Stimulated activated CD4-positive, alpha-beta T cell treated with anti-CD3 and anti-CD28 coated beads, Interleukin-2, amount 100 ng/mL, for 4 hours (primary cell): Measurements from ENCODE around the gene SAPCD1.

Source experiments
- DNase-seq: peaks from one replicate; pipeline ENCODE4 v3.0.0-alpha.2; 2020; ENCODE audit warnings: low read depth

Gene SAPCD1

DNA sequence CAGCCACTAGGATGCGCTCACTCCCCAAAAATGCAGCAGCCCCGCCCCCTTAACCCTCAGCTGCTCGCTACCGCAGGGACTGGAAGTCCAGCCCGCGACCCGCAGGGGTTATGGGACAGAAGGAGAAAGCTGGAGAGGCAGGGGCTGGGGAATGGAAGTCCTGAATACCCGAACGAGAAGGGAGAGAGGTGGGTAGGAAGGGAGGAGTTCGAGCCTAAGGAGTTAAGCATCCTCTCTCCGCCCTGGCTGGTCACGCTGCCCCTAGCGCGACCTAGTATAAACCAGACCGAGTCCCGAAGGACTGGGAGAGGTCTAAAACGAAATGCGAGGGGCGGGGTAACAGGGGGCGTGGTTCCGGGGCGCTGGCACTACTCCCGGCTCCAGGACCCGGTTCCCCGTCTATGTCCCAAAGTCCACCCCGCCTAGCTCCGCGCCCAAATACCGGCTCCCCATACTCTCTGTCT lies 32.9 kb upstream of the SAPCD1 start:
- peak; percentile 73 for DNase-seq

DNA sequence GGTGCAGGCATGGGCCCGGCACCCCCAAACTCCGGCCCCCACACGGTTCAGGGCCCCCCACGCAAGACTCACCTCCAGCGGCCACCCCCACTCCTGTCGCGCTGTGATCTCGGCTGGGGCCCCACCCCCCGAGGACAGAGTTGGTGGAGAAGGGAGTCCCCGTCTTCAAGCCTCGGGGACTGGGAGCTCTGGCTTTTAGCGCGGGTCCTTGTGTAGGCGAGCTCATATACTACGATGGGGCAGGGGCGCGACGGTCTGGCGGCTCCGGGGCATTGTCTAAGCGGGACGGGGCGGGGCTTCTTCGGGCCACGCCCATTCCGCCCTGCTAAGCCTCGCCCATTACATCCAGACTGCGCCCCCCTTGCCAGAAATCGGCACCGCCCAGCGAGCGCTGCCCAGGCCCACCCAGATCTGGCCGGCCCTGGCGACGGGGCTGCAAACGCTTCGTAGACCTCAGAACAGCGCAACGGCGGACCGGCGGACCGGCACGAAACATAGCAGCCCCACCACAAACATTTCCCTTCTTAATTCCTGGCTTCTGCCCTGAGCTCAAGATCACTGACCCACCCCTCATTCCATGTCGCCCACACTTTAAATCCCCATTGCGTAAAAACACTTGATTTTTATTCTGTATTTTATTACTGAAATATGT lies 32.4 kb upstream of the SAPCD1 start:
- DNase-seq, result peak; percentile 50

DNA sequence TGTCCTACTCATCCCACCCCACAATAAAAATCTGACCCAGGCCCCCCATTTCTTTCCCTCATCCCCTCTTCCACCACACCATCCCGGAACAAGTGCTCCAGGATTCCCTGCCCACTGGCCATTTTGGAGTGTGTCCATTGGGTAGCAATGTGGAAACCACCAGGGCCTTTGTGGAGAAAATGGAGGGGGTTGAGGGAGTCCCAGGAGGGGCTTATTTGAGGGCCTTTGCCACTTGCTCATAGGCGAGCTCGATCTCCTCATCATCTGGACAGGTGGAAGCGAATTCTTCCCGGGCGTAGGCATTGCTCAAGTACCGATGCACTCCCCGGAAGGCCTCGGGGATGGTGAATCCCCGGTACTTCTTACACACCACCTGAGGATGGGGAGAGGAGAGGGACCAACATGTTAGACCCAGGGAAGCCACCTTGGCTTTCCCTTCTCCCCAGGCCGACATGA lies 31.8 kb upstream of the SAPCD1 start:
- no peak for DNase-seq

DNA sequence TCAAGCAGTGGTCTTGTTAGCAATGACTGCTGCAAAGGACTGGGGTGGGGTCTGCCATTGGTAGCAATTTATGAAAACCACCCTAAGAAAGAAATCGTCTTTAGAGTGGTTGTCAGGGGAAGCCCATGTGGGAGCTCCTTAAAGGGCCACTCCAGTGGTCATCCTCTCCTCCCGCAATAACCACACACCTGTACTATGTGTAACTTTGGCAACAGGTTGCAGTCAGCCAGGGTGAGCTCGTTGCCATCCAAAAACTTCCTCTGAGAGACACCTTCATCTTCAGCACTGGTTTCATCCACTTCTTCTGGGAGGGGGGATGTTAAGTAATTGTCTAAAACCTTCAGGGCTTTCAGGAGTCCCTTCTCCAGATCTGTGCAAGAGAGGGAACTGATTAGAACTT lies 30.4 kb upstream of the SAPCD1 start:
- DNase-seq, result no peak

DNA sequence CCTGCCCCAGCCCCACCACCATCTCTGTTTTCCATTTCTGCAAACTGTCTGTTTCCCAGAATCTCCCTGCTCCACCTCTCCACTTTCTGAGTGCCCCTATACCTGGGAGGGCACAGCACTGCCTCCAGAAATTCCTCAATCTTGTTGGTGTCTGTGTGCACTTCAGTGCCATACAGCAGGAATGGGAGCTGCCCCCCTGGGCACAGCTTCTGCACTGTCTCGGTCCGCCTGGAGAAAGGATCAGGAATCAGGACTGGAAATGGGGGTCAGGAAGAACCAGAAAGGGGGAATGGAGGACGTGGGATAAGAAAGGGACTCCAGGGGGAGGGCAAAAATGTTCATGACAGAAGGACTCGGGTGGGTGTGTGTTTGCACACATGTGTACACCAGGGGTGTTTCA lies 28.7 kb upstream of the SAPCD1 start:
- DNase-seq, result no peak

DNA sequence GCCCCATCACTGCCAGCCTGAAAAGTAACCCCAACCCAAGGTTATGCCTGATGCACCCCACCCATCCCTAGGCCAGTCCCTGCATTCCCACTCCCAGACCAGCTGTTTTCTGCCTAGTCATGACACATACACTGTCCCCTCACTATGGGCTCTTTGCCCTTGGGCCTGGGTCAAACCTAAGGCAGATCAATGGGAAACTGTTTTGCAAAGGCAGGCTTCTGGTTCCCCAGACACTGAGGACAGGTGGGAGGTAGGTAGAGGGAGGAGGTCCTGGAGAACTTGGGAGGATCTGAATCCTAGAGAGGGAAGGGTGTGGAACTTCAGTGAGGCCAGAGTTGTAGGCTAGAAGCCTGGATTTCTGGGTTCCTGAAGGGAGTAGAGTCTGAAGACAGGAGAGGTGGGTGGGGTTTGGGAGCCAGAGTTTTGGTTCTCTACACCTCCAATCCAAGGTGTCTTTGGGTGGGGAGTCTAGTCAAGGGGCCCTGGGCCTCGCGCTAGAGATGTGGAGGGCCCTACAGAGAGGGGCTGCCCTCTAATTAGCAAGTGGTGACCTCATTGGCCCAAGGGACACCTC lies 28.1 kb upstream of the SAPCD1 start:
- no peak for DNase-seq

DNA sequence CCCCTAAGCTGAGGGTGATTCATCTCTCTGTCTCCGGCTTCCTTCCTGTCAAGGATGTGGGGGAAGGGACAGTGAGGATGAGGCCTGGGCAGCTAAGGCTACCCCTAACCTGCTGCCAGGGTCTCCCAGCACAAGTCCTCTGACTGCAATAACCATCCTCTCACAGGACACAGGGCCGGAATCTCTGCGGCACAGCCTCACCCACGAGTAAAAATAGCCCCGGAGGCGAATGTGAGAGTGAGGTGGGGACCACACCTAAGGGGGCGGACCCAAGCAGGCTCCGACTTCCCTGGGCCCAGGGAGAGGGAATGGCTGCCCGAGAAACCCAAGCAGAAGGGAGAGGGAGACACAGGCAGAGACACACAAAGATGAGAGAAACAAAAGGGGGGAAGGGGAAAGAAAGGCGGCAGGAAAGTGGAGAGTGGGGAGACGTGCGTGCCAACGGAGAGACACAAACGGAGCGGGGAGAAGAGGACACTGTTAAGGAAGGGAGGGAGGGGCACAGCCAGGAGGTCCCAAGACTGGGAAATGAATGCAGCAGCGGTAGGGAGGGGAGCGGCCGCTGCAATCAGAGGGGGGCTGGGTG lies 27.5 kb upstream of the SAPCD1 start:
- peak; percentile 31 for DNase-seq

DNA sequence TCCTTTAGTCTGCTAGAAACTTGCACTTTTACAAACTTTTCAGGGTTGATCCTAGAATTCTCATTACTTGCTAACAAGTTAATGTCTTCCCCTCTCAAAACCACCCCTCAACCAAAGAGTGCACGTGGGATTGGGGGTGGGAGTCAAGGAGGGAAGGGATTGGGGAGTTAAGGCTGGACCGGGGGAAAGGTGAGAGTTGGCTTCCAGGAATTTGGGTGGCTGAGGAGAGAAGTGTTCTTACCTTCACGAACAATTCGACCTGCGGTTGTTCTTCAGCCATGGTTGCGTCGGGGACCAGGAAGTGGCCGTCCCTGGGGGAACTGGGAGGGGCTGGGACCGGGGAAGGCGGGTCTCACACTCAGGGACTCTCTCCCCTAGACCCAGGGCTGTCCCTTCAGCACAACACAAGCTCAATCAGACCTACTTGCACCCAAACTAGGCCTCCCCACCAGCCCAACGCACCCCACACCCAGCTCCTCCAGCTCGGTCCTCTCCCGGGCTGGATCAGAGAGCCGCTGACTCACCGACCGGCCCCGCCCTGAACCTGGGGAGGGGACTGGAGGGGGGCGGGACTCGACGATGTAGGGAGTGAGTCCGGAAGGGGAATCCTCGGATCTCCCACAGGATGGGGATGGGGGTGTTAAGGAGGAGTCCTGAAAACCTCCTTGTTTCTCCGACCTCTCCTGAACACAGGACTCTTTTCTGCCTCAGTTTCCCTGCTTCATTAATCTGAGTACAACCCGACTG lies 26.3 kb upstream of the SAPCD1 start, which contains the start of gene CLIC1:
Gene CLIC1, minus strand, starts transcription at position 510 of the 747 bp plus-strand sequence. Its CDS starts 230 bp downstream, at position 280.
- DNase-seq, result peak; percentile 76

DNA sequence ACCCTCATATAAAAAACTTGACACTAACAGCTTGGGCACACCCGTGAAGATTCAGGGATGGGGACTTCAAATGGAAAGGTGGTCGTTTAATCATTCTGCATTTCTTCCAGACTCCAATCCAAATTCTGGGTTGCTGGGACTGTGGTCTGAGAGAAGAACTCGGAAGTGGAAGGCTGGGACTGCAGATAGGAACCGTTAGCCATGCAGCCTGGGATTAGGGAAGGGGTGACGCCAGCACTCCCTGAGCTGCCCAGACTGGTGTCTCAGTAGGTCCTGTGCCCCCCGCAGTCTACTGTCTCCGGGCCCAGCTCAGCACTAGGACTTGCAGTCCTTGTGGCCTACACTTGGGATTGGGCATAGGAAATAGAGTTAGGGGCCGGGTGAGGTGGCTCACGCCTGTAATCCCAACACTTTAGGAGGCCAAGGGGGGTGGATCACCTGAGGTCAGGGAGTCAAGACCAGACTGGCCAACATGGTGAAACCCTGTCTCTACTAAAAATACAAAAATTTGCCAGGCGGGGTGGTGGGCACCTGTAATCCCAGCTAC lies 25.6 kb upstream of the SAPCD1 start:
- no peak for DNase-seq

DNA sequence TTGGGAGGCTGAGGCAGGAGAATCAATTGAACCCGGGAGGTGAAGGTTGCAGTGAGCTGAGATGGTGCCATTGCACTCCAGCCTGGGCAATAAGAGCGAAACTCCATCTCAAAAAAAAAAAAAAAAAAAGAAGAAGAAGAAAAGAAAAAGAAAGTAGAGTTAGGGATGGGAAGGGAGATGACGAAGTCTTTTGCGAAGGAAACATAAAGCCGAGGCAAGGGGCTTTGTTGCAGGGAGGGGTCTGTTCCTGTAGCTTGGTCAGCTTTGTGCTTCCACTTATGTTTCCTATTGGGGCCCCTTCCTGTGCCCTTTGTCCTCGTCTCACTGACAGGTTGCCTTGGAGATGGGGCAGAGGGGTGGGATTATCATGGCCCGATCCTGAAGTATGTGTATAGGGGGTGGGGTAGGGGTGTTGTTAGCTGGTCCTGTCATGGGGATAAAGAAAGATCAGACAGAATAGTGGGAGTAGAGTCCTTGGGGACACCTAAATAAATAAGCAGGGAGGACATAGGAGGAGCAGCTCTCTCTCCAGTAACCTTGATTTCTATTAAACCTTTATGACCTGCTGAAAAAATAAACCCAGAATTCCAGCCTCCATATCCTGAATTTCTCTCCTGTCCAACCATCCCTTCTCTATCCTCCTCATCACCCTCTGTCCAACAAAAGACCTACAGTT lies 25.0 kb upstream of the SAPCD1 start:
- DNase-seq, result no peak

DNA sequence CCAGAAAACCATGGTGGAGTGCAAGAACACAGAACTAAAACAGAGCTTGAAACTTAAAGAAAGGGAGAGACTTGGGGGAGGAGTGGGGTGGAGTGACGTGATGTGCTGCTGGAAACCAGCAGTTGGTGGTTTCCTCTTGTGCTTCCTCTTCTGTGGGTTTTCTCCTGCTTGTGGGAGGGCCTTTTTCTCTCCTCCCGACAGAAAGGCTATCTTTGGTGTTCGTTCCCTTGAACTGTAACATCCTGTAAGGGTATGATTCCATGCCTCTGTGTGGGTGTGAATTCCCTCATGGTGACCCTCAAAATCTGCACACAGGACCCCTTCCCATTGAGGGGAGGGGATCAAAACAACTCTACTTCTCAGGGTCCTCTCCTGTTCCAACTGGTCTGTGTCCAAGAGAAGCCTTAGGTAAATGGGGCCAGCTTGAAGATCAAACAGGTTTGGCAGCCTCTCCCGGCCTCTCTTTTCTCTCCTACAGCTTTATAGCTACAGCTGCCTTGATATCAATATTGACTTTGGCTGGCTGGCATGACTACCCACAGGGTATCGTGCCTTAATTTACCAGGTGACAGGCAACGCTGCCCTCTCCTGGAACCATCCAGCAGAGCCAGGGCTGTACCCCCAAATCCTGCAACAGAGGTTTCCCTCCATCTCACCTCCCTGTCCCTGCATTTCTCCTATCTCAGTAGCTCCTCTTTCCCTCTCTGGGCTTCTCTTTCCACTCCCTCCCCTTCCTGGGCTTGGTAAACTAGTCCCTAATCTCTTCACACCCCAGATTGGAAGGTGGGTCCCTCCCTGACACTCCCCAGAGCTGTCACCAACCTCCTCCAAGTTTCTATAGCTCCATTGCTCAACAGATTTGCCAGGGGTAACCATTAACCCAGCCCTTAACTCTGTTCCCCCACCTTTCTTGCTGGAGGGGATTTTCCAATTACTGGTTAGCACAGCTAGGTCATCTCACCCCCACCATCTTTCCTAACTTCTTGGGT lies 24.2 kb upstream of the SAPCD1 start:
- DNase-seq, result peak; percentile 59

DNA sequence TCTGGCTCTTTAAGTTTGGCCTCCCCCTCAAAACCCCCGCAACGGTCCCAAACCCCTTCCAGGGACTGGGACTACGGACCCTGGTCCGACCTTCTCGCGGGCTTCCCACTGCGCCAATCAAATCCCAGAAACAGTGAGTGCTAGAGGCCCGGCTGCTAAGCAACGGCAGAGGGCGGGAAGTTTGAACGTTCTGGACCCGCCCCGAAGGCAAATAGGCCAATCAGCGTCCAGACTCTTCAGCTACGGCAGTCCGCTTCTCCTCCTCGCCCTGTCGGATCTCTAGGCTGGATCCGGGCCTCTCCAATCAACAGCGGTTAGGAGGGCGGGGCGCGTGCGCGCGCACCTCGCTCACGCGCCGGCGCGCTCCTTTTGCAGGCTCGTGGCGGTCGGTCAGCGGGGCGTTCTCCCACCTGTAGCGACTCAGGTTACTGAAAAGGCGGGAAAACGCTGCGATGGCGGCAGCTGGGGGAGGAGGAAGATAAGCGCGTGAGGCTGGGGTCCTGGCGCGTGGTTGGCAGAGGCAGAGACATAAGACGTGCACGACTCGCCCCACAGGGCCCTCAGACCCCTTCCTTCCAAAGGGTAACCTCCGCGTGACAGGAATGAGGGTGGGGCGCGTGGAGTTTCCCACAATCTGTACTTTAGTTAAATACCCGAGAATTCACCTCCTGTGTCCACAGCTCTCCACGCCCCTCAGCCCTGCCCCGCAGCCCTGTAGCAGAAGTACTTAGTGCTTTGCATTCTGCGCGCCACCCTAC lies 22.6 kb upstream of the SAPCD1 start, which contains the start of gene MSH5:
Gene MSH5, plus strand, starts transcription at position 367 of the 758 bp plus-strand sequence. CDS start 462 bp downstream, outside the sequence.
- DNase-seq, result peak; percentile 93

DNA sequence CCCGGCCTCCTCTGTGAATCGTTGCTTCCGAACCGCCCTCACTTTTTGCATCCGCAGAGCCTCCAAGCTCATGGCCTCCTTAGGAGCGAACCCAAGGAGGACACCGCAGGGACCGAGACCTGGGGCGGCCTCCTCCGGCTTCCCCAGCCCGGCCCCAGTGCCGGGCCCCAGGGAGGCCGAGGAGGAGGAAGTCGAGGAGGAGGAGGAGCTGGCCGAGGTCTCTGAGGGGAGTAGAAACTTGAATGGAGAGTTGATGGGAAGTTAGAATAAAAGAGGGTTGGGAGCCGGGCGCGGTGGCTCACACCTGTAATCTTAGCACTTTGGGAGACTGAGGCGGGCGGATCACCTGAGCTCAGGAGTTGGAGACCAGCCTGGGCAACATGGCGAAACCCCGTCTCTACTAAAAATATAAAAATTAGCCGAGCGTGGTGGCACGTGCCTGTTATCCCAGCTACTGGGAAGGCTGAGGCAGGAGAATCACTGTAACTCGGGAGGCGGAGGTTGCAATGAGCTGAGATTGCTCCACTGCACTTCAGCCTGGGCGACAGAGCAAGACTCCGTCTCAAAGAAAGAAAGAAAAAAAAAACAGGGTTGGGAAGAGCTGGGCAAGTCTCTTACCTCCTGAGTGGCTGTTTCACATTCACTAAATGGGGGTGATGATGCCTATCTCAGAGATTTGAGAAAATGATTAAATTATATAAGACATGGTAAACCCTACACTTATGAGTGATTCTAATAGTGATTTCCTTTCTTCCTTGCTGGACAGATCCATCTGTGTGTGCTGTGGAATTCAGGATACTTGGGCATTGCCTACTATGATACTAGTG lies 21.8 kb upstream of the SAPCD1 start:
- no peak for DNase-seq

DNA sequence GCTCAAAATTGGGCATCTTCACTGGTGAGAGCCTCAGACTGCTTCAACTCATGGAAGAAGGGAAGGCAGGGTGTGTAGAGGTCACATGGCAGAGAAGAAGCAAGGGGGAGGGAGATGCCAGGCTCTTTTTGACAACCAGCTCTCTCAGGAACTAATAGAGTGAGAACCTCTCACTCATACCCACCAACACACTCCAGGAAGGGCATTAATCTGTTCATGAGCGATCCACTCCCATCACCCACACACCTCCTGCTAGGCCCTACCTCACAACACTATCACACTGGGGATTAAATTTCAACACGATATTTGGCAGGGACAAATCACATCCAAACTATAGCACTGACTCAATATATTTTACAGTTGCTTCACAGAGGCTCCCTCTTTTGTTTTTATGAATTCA lies 20.6 kb upstream of the SAPCD1 start:
- no peak for DNase-seq

DNA sequence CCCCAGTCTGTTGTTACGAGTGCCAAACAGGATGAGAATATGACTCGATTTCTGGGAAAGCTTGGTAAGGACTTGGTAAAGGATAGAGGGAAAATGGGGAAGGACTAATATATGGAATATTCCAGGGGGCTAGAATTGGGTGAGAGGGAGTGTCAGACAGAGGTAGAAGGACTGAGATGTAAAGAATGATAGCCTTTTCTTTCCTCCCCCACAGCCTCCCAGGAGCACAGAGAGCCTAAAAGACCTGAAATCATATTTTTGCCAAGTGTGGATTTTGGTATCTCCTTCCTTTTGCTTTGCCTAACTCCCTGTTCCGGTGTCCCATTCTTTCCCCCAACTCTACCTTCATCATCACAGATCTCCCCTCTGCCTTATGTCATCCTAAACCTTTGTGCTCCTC lies 19.6 kb upstream of the SAPCD1 start:
- DNase-seq, result no peak

DNA sequence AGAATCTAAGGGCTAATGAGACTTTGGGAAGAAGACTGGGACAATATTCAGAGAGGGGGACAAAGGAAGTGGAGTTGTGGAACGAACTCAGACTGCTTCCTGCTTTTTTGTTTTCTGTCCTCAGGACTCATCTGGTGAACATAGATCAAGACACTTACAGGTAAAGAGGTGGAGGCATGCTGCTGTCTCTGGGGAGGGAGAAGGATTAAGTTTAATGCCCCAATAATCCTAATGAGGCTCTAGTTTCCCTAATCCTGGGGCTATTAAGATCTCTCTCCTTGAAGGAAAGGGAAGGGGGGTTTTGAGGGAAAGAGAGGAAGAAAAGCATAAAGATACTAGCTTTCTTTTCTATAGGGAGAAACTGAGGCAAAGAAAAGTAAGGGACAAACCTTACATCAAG lies 18.0 kb upstream of the SAPCD1 start:
- DNase-seq, result no peak

DNA sequence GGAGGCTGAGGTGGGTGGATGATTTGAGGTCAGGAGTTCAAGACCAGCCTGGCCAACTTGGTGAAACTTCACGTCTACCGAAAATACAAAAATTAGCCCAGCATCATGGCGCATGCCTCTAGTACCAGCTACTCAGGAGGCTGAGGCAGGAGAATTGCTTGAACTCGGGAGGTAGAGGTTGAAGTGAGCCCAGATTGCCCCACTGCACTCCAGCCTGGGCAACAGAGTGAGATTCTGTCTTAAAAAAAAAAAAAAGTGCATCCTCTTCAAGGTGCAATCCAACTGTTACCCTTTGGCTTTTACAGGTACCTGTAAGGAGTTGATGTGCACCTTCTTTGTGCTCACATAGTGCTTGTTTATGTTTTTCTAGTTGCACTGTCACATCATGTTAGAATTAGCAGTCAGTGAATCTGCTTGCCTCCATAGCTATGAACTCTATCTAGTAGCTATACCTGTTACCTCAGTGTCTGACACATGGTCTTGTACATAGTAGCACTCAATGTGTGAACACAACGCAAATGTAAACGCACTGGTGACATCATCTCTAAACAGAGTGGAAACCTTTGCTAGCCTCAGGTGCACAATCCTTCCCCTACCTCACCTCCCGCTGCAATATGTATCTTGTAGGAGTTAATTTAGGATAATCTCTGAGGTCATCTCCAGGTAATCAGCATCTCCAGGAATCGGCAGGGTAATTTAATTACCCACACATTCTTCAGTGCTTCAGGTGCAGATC lies 13.0 kb upstream of the SAPCD1 start:
- DNase-seq, result no peak

DNA sequence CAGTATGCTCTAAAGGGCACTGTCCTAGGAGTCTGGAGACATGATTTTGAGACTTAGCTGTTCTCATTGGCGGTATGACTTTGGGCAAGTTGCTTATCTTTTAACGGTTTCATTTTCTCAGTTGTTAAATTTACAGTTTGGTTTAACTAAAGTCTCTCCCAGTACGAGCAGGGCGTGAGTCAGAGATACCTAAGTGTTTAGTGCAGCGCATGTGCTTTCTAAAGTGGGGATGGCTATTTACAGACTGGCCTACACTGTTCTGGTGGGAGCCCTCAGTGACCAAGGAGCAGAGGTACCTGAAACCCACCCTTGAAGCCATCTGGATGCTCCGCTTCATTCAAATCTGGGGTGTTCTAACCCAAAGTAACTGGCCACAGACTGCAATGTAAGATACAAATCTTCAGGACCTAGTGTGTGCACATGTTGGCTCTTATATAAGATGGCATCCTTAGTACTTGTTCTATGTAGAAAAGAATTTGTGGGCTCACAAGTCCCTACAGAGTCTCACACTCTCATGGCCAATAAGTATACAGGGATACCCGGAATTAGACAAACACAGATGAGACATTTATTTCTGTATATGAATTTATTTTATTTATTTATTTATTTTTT lies 11.9 kb upstream of the SAPCD1 start:
- DNase-seq, result no peak
